WTC11 (cell line): ENCODE measurements around the gene EHBP1.

Experiments
- CREM ChIP-seq: sonication (generic); formaldehyde crosslinking; IDR thresholded peaks from 2 replicates; pipeline ENCODE4 v1.8.1; 2022; ENCODE audit warnings: mild to moderate bottlenecking, missing genetic modification reagents, moderate library complexity
- CTCF ChIP-seq: fragments of 200-600 bp; IDR thresholded peaks from 2 replicates; pipeline ENCODE4 v1.8.0; 2022; ENCODE audit warnings: antibody characterized with exemption
- FOXP1 ChIP-seq: sonication (generic); formaldehyde crosslinking; IDR thresholded peaks from 2 replicates; pipeline ENCODE4 v1.8.0; 2022; ENCODE audit warnings: missing genetic modification reagents, mild to moderate bottlenecking, moderate library complexity, borderline replicate concordance
- ZNF281 ChIP-seq: sonication (generic); formaldehyde crosslinking; IDR thresholded peaks from 2 replicates; pipeline ENCODE4 v1.8.0; 2023; ENCODE audit warnings: mild to moderate bottlenecking, missing genetic modification reagents

GRCh38 chr2:62795341-62795740 is 89.8 kb downstream of the EHBP1 start:
- TF ChIP-seq CREM (CRISPR knock-in tag) = no peak
- TF ChIP-seq FOXP1 (CRISPR knock-in tag) = no peak
- no peak for TF ChIP-seq ZNF281 (CRISPR knock-in tag)
- no peak for TF ChIP-seq CTCF
